OCI-LY3 (cell line): Measurements from ENCODE around the gene KRTCAP2.

ENCODE experiments used
- H2AFZ ChIP-seq: fragments of 200-600, 300-600 bp; shearing (Covaris generic); 2 replicates; pipeline ENCODE4 v1.6.0; 2014; ENCODE audit warnings: antibody characterized with exemption, low read depth, low read length
- H3K27ac ChIP-seq: fragments of 200-600, 300-600 bp; sonication (generic); 2 replicates; pipeline ENCODE4 v1.5.1; 2014; ENCODE audit warnings: mild to moderate bottlenecking, low read length, moderate library complexity, mixed read lengths
- H3K27me3 ChIP-seq: fragments of 200-600, 300-600 bp; sonication (generic); 2 replicates; pipeline ENCODE4 v1.6.1; 2014; ENCODE audit warnings: low read depth, low read length, mixed read lengths
- H3K36me3 ChIP-seq: fragments of 200-600, 300-600 bp; sonication (generic); replicated peaks from 2 replicates; pipeline ENCODE3; 2014; ENCODE audit warnings: low read depth, low read length, mixed read lengths
- H3K4me1 ChIP-seq: fragments of 300-600, 200-600 bp; sonication (generic); 2 replicates; pipeline ENCODE4 v1.6.1; 2014; ENCODE audit warnings: low read length, mixed read lengths
- H3K4me2 ChIP-seq: fragments of 200-600, 300-600 bp; sonication (generic); 2 replicates; pipeline ENCODE4 v1.6.1; 2014; ENCODE audit warnings: low read length, mixed read lengths
- H3K4me3 ChIP-seq: fragments of 300-600, 200-600 bp; sonication (generic); 2 replicates; pipeline ENCODE4 v1.5.1; 2014; ENCODE audit warnings: antibody characterized with exemption, mild to moderate bottlenecking, low read length, moderate library complexity
- H3K79me2 ChIP-seq: fragments of 300-600, 200-600 bp; shearing (Covaris generic); 2 replicates; pipeline ENCODE4 v1.6.1; 2014; ENCODE audit warnings: mild to moderate bottlenecking, low read length, mixed read lengths
- H3K9ac ChIP-seq: fragments of 300-600, 200-600 bp; shearing (Covaris generic); 2 replicates; pipeline ENCODE4 v1.6.0; 2014; ENCODE audit warnings: mild to moderate bottlenecking, low read length, moderate library complexity
- H3K9me3 ChIP-seq: fragments of 200-600, 300-600 bp; shearing (Covaris generic); 2 replicates; pipeline ENCODE4 v1.6.1; 2014; ENCODE audit warnings: low read length, mixed read lengths; ENCODE audit not compliant: insufficient read depth
- H4K20me1 ChIP-seq: fragments of 200-600, 300-600 bp; sonication (generic); 2 replicates; pipeline ENCODE4 v1.6.1; 2016; ENCODE audit warnings: low read length, mixed read lengths; ENCODE audit not compliant: insufficient read depth
- EZH2phosphoT487 ChIP-seq: fragments of 200-600 bp; shearing (Covaris generic); IDR thresholded peaks from 2 replicates; pipeline ENCODE4 v1.6.1; 2018; ENCODE audit warnings: antibody characterized with exemption, mixed run types, low read depth
- TF ChIP-seq, protein P1 (sequence below): fragments of 200-600, 300-600 bp; sonication (generic); IDR thresholded peaks from 2 replicates; pipeline ENCODE4 v1.5.1; 2014; ENCODE audit warnings: antibody characterized with exemption, low read length, low read depth

KRTCAP2 gene

DNA sequence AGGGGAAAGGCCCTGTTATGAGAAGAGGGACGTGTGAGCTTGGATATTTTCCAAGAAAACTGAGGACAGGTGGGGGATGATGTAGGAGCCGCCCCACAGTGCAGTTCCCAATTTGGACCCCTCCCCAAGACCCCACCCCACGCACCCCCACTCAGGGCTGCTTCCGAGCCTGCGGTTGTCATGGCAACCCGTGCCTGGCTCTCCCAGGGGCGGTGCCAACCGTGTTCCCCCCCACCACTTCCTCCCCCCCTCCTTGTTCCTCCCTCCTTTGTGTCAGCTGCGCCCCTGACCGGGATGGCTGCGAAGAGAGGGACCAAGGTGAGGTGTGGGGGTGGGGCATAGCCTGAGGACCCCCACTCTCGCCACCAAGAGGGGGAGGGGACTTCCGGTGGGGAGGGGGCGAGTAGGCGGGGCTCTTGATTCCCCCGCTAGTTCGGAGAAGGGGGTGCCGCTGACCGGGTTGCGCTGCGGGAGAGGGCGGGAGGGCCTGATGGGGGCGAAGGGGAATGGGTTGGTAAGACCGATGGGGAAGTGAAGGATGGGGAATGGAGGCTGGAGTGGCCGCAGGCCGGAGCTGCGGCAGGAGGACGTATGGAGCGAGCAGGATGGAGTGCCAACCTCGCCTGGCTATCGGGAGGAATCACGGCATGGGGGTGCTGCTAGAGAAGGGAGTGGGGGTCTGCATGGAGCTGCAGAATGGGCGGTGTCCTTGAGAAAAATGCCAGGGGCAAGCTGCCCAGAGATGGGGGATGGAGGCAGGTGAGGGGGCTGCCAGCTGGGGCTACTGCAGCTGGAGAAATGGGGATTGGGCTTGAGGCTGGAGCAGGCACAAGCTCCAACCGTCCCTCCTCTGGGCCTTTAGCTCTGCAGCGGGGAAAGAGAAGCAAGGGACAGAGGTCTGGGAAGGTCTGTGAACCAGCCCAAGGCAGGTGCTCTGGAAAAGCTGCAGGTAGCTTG, 1.5 kb upstream of the KRTCAP2 start:
- H3K4me3 ChIP-seq, result peak overlapping the region; percentile 87
- no peaks in the 10 kb centered on the region for H3K9me3 ChIP-seq
- peak overlapping the region; percentile 91 for H3K4me2 ChIP-seq
- H3K9ac ChIP-seq, result peak overlapping the region; percentile 95
- no peak for TF ChIP-seq EZH2phosphoT487
- TF ChIP-seq, protein P1, sequence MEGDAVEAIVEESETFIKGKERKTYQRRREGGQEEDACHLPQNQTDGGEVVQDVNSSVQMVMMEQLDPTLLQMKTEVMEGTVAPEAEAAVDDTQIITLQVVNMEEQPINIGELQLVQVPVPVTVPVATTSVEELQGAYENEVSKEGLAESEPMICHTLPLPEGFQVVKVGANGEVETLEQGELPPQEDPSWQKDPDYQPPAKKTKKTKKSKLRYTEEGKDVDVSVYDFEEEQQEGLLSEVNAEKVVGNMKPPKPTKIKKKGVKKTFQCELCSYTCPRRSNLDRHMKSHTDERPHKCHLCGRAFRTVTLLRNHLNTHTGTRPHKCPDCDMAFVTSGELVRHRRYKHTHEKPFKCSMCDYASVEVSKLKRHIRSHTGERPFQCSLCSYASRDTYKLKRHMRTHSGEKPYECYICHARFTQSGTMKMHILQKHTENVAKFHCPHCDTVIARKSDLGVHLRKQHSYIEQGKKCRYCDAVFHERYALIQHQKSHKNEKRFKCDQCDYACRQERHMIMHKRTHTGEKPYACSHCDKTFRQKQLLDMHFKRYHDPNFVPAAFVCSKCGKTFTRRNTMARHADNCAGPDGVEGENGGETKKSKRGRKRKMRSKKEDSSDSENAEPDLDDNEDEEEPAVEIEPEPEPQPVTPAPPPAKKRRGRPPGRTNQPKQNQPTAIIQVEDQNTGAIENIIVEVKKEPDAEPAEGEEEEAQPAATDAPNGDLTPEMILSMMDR, result no peak
- peaks cover 16% of the 10 kb centered on the region for H3K79me2 ChIP-seq
- no peak overlapping the region for H2AFZ ChIP-seq
- no peaks in the 10 kb centered on the region for H3K27me3 ChIP-seq
- H3K4me1 ChIP-seq, result peaks cover 29% of the 10 kb centered on the region
- peaks cover 17% of the 10 kb centered on the region for H3K36me3 ChIP-seq
- H4K20me1 ChIP-seq, result no peaks in the 10 kb centered on the region
- H3K27ac ChIP-seq, result no peak overlapping the region

DNA sequence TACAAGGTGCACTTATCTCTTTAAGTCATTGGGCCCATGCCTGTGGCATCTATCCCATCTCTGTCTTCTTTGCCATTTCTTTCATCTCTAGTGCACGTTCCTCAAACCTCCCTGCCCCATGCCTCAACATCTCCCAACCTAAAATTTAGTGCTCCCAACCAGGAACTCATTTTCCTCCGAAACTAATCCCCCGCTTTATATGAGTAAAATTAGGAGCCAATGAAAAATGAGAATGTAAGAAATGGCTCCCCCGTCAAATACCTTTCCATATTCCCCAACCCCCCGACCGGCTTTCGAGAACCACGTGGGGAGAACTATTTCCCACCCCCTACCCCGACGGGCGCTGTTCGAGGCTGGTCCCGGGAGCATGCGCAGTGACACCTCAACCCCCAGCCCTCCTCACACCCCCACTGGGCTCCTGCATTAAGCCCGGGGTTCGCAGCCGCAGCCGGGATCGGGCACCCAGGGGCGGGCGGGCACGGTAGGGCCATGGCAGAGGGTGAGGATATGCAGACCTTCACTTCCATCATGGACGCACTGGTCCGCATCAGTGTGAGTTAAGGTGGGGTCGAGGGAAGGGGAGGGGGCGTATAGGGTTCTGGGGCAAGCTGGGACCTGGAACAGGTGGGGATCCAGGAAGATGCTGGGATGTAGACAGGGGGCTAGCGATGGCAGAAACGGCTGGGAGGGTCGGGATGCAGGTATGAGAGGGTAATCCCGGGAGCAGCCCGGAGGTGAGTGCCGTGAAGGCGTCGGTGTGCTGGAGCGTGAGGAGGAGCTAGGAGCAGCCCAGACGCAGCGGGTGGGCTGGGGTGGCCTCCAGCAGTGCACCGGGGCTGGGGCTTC, 597 bp upstream of the KRTCAP2 start, which contains the start of gene TRIM46:
Gene TRIM46, plus strand, starts transcription at position 372 of the 846 bp plus-strand sequence. Its CDS starts 118 bp downstream, at position 490.
- Histone ChIP-seq H2AFZ (peak within 1 kb of the TSS; percentile 82), H3K9me3 (no peaks in the 10 kb centered on the region)

DNA sequence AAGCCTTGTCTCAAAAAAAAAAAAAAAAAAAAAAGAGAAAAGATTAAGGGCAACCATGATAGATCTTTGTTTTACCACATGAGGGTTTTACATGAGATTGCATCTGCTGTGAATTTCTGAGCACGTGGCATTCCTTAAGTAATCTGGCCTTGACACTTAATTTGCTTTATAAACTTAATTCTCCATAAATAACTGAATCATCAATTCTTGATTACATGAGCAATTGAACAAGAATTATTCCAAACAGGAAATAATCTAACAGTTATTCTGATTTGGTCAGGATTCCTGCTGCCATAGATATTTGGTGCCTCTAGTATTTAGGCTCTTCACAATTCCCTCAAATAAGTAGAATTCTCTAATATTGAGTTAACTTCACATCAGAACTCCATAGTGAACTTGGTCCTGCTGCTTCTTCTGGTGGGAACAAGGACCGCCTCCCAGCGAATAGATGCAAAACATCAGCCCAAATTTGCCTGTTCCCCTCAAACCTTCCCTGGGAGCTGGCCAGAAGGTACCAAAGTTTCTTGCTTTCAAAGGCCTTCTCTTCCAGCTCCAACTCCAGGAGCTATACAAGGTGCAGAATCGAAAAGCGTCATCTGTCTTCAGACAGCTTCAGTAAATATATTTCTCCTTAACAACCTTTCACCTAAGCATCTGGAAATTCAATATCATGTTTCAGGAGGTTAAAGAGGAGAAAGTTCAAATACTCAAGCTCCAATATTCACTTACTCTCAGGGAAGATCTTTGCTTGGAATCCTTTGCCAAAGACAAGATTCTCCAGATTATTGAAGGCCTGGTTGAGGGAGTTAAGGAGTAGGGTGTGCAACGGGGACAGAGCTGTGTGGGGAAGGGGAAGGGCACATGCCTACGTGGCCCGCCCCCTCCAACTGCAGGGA, 1.0 kb downstream of the KRTCAP2 start:
- no peaks in the 10 kb centered on the region for H4K20me1 ChIP-seq
- peak overlapping the region; percentile 87 for H3K4me3 ChIP-seq
- peaks cover 15% of the 10 kb centered on the region for H3K36me3 ChIP-seq
- no peak overlapping the region for H2AFZ ChIP-seq
- H3K4me1 ChIP-seq, result peaks cover 30% of the 10 kb centered on the region
- H3K9ac ChIP-seq, result peak overlapping the region; percentile 95
- H3K27me3 ChIP-seq, result no peaks in the 10 kb centered on the region
- H3K79me2 ChIP-seq, result peaks cover 16% of the 10 kb centered on the region
- peak overlapping the region; percentile 91 for H3K4me2 ChIP-seq
- peak overlapping the region; percentile 75 for H3K27ac ChIP-seq
- H3K9me3 ChIP-seq, result no peaks in the 10 kb centered on the region
- TF ChIP-seq, protein P1, result no peak
- TF ChIP-seq EZH2phosphoT487, result no peak

More for the DNA sequence above, 597 bp upstream of the KRTCAP2 start, which contains the start of gene TRIM46:
- no peaks in the 10 kb centered on the region for H4K20me1 ChIP-seq
- H3K4me2 ChIP-seq, result peak within 1 kb of the TSS; percentile 91
- no peak for TF ChIP-seq EZH2phosphoT487
- TF ChIP-seq, protein P1, result 0 out of 2 replicates have a peak, but pooled peaks have one; percentile 17
- no peaks in the 10 kb centered on the region for H3K27me3 ChIP-seq
- H3K27ac ChIP-seq, result peak within 1 kb of the TSS; percentile 75
- peaks cover 22% of the 10 kb centered on the region for H3K36me3 ChIP-seq
- peaks cover 16% of the 10 kb centered on the region for H3K79me2 ChIP-seq
- peaks cover 29% of the 10 kb centered on the region for H3K4me1 ChIP-seq
- peak within 1 kb of the TSS; percentile 87 for H3K4me3 ChIP-seq
- H3K9ac ChIP-seq, result peak within 1 kb of the TSS; percentile 95
